ENCODE results near the gene TBC1D22A.

The TBC1D22A gene

GRCh38 chr22:47205081-47205491, 442.6 kb downstream of the TBC1D22A start:
- Mint-ChIP-seq H3K27me3 (ENCODE audit: low read depth) (no peaks in the 10 kb centered on the region), H3K4me3 (no peak overlapping the region), H3K4me1 (ENCODE audit: low read depth) (no peaks in the 10 kb centered on the region), H3K9me3 (no peaks in the 10 kb centered on the region), H3K36me3 (ENCODE audit: low read depth) (no peaks in the 10 kb centered on the region), H3K27ac (no peak overlapping the region)
- DNase-seq (ENCODE audit: low spot score): no peak

- no peak for DNase-seq (ENCODE audit: low spot score)
- H3K27ac Mint-ChIP-seq: no peak overlapping the region
- H3K4me1 Mint-ChIP-seq (ENCODE audit: low read depth): no peaks in the 10 kb centered on the region
- no peaks in the 10 kb centered on the region for H3K9me3 Mint-ChIP-seq
- no peaks in the 10 kb centered on the region for H3K27me3 Mint-ChIP-seq (ENCODE audit: low read depth)
- H3K4me3 Mint-ChIP-seq: no peak overlapping the region
- H3K36me3 Mint-ChIP-seq (ENCODE audit: low read depth): no peaks in the 10 kb centered on the region
These were observed 443.1 kb downstream of the TBC1D22A start for GRCh38 chr22:47205554-47205953.

- no peak overlapping the region for H3K4me3 Mint-ChIP-seq
- H3K27me3 Mint-ChIP-seq (ENCODE audit: low read depth): no peaks in the 10 kb centered on the region
- no peaks in the 10 kb centered on the region for H3K4me1 Mint-ChIP-seq (ENCODE audit: low read depth)
- H3K36me3 Mint-ChIP-seq (ENCODE audit: low read depth): no peaks in the 10 kb centered on the region
- H3K27ac Mint-ChIP-seq: no peak overlapping the region
- H3K9me3 Mint-ChIP-seq: no peaks in the 10 kb centered on the region
- no peak for DNase-seq (ENCODE audit: low spot score)
These were observed 443.7 kb downstream of the TBC1D22A start for GRCh38 chr22:47206164-47206563.

GRCh38 chr22:47206666-47207218, 444.3 kb downstream of the TBC1D22A start:
- H3K27ac Mint-ChIP-seq: no peak overlapping the region
- no peak overlapping the region for H3K4me3 Mint-ChIP-seq
- DNase-seq (ENCODE audit: low spot score): no peak
- H3K9me3 Mint-ChIP-seq: no peaks in the 10 kb centered on the region
- no peaks in the 10 kb centered on the region for H3K36me3 Mint-ChIP-seq (ENCODE audit: low read depth)
- no peaks in the 10 kb centered on the region for H3K27me3 Mint-ChIP-seq (ENCODE audit: low read depth)
- H3K4me1 Mint-ChIP-seq (ENCODE audit: low read depth): no peaks in the 10 kb centered on the region

- H3K4me1 Mint-ChIP-seq (ENCODE audit: low read depth): no peaks in the 10 kb centered on the region
- no peaks in the 10 kb centered on the region for H3K36me3 Mint-ChIP-seq (ENCODE audit: low read depth)
- DNase-seq (ENCODE audit: low spot score): no peak
- no peak overlapping the region for H3K4me3 Mint-ChIP-seq
- H3K9me3 Mint-ChIP-seq: no peaks in the 10 kb centered on the region
- H3K27ac Mint-ChIP-seq: no peak overlapping the region
- H3K27me3 Mint-ChIP-seq (ENCODE audit: low read depth): no peaks in the 10 kb centered on the region
These were observed 444.9 kb downstream of the TBC1D22A start for GRCh38 chr22:47207387-47207786.

GRCh38 chr22:47207846-47208554, 445.6 kb downstream of the TBC1D22A start:
- Mint-ChIP-seq H3K9me3 (peaks cover 6% of the 10 kb centered on the region), H3K27me3 (ENCODE audit: low read depth) (no peaks in the 10 kb centered on the region), H3K27ac (no peak overlapping the region), H3K4me1 (ENCODE audit: low read depth) (no peaks in the 10 kb centered on the region), H3K4me3 (no peak overlapping the region), H3K36me3 (ENCODE audit: low read depth) (no peaks in the 10 kb centered on the region)
- DNase-seq (ENCODE audit: low spot score): no peak

- Mint-ChIP-seq H3K4me3 (no peak overlapping the region), H3K4me1 (ENCODE audit: low read depth) (no peaks in the 10 kb centered on the region), H3K27ac (no peak overlapping the region), H3K36me3 (ENCODE audit: low read depth) (no peaks in the 10 kb centered on the region), H3K9me3 (peaks cover 7% of the 10 kb centered on the region), H3K27me3 (ENCODE audit: low read depth) (no peaks in the 10 kb centered on the region)
- DNase-seq (ENCODE audit: low spot score): no peak
These were observed 446.2 kb downstream of the TBC1D22A start for GRCh38 chr22:47208630-47209029.

- Mint-ChIP-seq H3K4me3 (no peak overlapping the region), H3K9me3 (peaks cover 7% of the 10 kb centered on the region), H3K27ac (no peak overlapping the region), H3K4me1 (ENCODE audit: low read depth) (no peaks in the 10 kb centered on the region), H3K36me3 (ENCODE audit: low read depth) (no peaks in the 10 kb centered on the region), H3K27me3 (ENCODE audit: low read depth) (no peaks in the 10 kb centered on the region)
- DNase-seq (ENCODE audit: low spot score): no peak
These were observed 446.6 kb downstream of the TBC1D22A start for GRCh38 chr22:47209040-47209514.

- Mint-ChIP-seq H3K4me3 (no peak overlapping the region), H3K9me3 (peaks cover 7% of the 10 kb centered on the region), H3K36me3 (ENCODE audit: low read depth) (no peaks in the 10 kb centered on the region), H3K27me3 (ENCODE audit: low read depth) (no peaks in the 10 kb centered on the region), H3K27ac (no peak overlapping the region), H3K4me1 (ENCODE audit: low read depth) (no peaks in the 10 kb centered on the region)
- no peak for DNase-seq (ENCODE audit: low spot score)
These were observed 447.1 kb downstream of the TBC1D22A start for GRCh38 chr22:47209547-47210023.

- H3K27ac Mint-ChIP-seq: no peak overlapping the region
- no peaks in the 10 kb centered on the region for H3K27me3 Mint-ChIP-seq (ENCODE audit: low read depth)
- DNase-seq (ENCODE audit: low spot score): no peak
- no peak overlapping the region for H3K4me3 Mint-ChIP-seq
- no peaks in the 10 kb centered on the region for H3K36me3 Mint-ChIP-seq (ENCODE audit: low read depth)
- no peaks in the 10 kb centered on the region for H3K4me1 Mint-ChIP-seq (ENCODE audit: low read depth)
- H3K9me3 Mint-ChIP-seq: peaks cover 7% of the 10 kb centered on the region
These were observed 447.7 kb downstream of the TBC1D22A start for GRCh38 chr22:47210112-47210657.

GRCh38 chr22:47210686-47211085, 448.2 kb downstream of the TBC1D22A start:
- Mint-ChIP-seq H3K27me3 (ENCODE audit: low read depth) (no peaks in the 10 kb centered on the region), H3K36me3 (ENCODE audit: low read depth) (no peaks in the 10 kb centered on the region), H3K4me1 (ENCODE audit: low read depth) (no peaks in the 10 kb centered on the region), H3K27ac (no peak overlapping the region), H3K9me3 (peaks cover 7% of the 10 kb centered on the region), H3K4me3 (no peak overlapping the region)
- no peak for DNase-seq (ENCODE audit: low spot score)

GRCh38 chr22:47213571-47214230, 451.3 kb downstream of the TBC1D22A start:
- DNase-seq (ENCODE audit: low spot score): peak; percentile 18
- H3K36me3 Mint-ChIP-seq (ENCODE audit: low read depth): no peaks in the 10 kb centered on the region
- H3K27ac Mint-ChIP-seq: no peak overlapping the region
- peaks cover 7% of the 10 kb centered on the region for H3K9me3 Mint-ChIP-seq
- no peak overlapping the region for H3K4me3 Mint-ChIP-seq
- no peaks in the 10 kb centered on the region for H3K4me1 Mint-ChIP-seq (ENCODE audit: low read depth)
- H3K27me3 Mint-ChIP-seq (ENCODE audit: low read depth): no peaks in the 10 kb centered on the region

- Mint-ChIP-seq H3K36me3 (ENCODE audit: low read depth) (no peaks in the 10 kb centered on the region), H3K4me3 (no peak overlapping the region), H3K4me1 (ENCODE audit: low read depth) (no peaks in the 10 kb centered on the region), H3K9me3 (peaks cover 11% of the 10 kb centered on the region), H3K27ac (no peak overlapping the region), H3K27me3 (ENCODE audit: low read depth) (no peaks in the 10 kb centered on the region)
- DNase-seq (ENCODE audit: low spot score): no peak
These were observed 453.4 kb downstream of the TBC1D22A start for GRCh38 chr22:47215851-47216250.

- Mint-ChIP-seq H3K4me3 (no peak overlapping the region), H3K9me3 (peaks cover 4% of the 10 kb centered on the region), H3K4me1 (ENCODE audit: low read depth) (no peaks in the 10 kb centered on the region), H3K27ac (no peak overlapping the region), H3K36me3 (ENCODE audit: low read depth) (no peaks in the 10 kb centered on the region), H3K27me3 (ENCODE audit: low read depth) (no peaks in the 10 kb centered on the region)
- DNase-seq (ENCODE audit: low spot score): no peak
These were observed 456.2 kb downstream of the TBC1D22A start for GRCh38 chr22:47218671-47219070.
